Measurements from ENCODE around the gene ABCD3.

ABCD3 gene

GRCh38 chr1:94528826-94529225 lies 110.6 kb downstream of the ABCD3 start:
- DNase-seq, result no peak

GRCh38 chr1:94529416-94529815 lies 111.2 kb downstream of the ABCD3 start:
- DNase-seq, result no peak

GRCh38 chr1:94530373-94530878 lies 112.2 kb downstream of the ABCD3 start:
- DNase-seq, result no peak

- no peak for DNase-seq
These were observed 113.5 kb downstream of the ABCD3 start for GRCh38 chr1:94531664-94532063.

GRCh38 chr1:94532077-94532476 lies 113.9 kb downstream of the ABCD3 start:
- DNase-seq, result no peak

- DNase-seq, result no peak
These were observed 116.9 kb downstream of the ABCD3 start for GRCh38 chr1:94535095-94535494.

GRCh38 chr1:94535879-94536278 lies 117.7 kb downstream of the ABCD3 start:
- DNase-seq, result no peak

- DNase-seq, result no peak
These were observed 119.1 kb downstream of the ABCD3 start for GRCh38 chr1:94537254-94537653.

GRCh38 chr1:94538243-94538827 lies 120.1 kb downstream of the ABCD3 start:
- no peak for DNase-seq

- DNase-seq, result no peak
These were observed 121.3 kb downstream of the ABCD3 start for GRCh38 chr1:94539496-94539895.

GRCh38 chr1:94540440-94541245 lies 122.5 kb downstream of the ABCD3 start:
- DNase-seq, result no peak

GRCh38 chr1:94541246-94542087 lies 123.3 kb downstream of the ABCD3 start, which contains the start of gene F3:
Gene F3, minus strand, starts transcription at chr1:94541759. Its CDS starts 123 bp downstream, at chr1:94541636.
- DNase-seq, result peak; percentile 36

GRCh38 chr1:94542088-94542870 lies 124.1 kb downstream of the ABCD3 start:
- DNase-seq, result no peak

- DNase-seq, result no peak
These were observed 124.8 kb downstream of the ABCD3 start for GRCh38 chr1:94543001-94543400.

- DNase-seq, result no peak
These were observed 125.9 kb downstream of the ABCD3 start for GRCh38 chr1:94543893-94544635.

- no peak for DNase-seq
These were observed 126.7 kb downstream of the ABCD3 start for GRCh38 chr1:94544706-94545490.

GRCh38 chr1:94549706-94550105 lies 131.5 kb downstream of the ABCD3 start:
- no peak for DNase-seq

GRCh38 chr1:94550396-94550795 lies 132.2 kb downstream of the ABCD3 start:
- DNase-seq, result no peak

- no peak for DNase-seq
These were observed 132.6 kb downstream of the ABCD3 start for GRCh38 chr1:94550800-94551241.

GRCh38 chr1:94551449-94551848 lies 133.3 kb downstream of the ABCD3 start:
- DNase-seq, result no peak

- no peak for DNase-seq
These were observed 133.9 kb downstream of the ABCD3 start for GRCh38 chr1:94552071-94552586.

All from RPMI8226 (cell line).